Measurements from ENCODE around the gene PRCD. TPM values are rescaled to one million over a fixed set of nuclear protein-coding genes. Genes with fewer than 3 reads are reported as not detected.

The PRCD gene
- total RNA-seq, 4 donors from 2014 or later = 0.26 to 13.4 (median 0.69) TPM; not detected in 1

DNA sequence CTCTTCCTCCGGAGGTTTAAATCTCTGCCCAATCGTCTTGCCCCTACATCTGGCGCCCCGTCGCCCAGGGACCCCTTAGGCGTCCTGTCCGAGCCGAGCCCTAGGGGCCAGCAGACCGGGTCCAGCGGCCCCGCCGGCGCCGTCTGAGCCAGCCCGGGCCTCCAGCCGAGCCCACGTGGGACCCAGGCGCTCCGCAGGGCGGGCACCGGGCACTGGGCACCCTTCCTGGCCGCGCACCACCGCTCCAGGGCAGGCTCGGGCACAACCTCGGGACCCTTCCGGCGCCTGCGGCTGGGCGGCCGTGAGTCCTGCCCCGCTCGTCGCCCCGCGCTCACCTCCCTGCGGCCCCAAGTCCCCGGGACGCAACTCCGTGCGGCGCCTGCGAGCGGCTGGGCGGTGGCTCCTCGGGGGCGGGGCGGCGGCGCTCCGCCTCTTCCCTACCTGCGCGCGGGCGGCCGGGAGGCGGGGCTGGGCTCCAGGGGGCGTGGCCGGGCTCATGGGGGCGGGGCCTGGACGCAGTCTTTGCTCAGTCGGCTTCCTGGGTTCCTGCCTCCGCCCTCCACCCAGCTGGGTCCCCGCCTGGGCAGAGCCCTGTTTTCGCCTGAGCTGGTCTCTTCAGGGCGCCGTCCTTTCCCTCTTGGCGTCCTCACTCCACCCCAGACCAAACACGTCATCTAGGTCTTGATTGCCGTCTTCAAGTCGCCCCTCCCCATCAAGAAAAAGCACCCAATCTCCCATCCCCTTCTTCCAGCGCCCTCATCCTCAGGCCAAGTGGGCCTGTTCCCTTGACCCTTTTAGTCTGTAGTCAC is 38.6 kb upstream of the PRCD start, which contains the start of gene RHBDF2:
TSS of gene RHBDF2 (minus strand) at position 406 of the 809 bp plus-strand sequence. CDS start 19,899 bp downstream, outside the sequence.
- intact Hi-C loops (cut with DNase I; ENCODE audit: low total_unique reads) = no loop called here

GRCh38 chr17:76501827-76502307 is 38.0 kb upstream of the PRCD start:
- H3K27me3 ChIP-seq = no peaks in the 10 kb centered on the region
- intact Hi-C loops (cut with DNase I; ENCODE audit: low total_unique reads) = no loop called here
- peak overlapping the region in 1 of 2 donors; percentile 53 for H3K27ac ChIP-seq
- H3K9me3 ChIP-seq = no peaks in the 10 kb centered on the region
- TF ChIP-seq CTCF (IDR thresholded peaks at IDR 0.05) = no peak
- no peak for TF ChIP-seq POLR2A (IDR thresholded peaks at IDR 0.05)
- H3K36me3 ChIP-seq = no peaks in the 10 kb centered on the region
- peak overlapping the region in 1 of 2 donors; percentile 52 for H3K4me3 ChIP-seq
- peaks cover 0 to 4% of the 10 kb centered on the region in 2 donors for H3K4me1 ChIP-seq
- no peak for DNase-seq

More for the DNA sequence above, 38.6 kb upstream of the PRCD start, which contains the start of gene RHBDF2:
- Histone ChIP-seq H3K27me3 (no peaks in the 10 kb centered on the region), H3K27ac (peak within 1 kb of the TSS; percentile 53 to 66), H3K4me1 (peaks cover 0 to 4% of the 10 kb centered on the region in 2 donors), H3K9me3 (no peaks in the 10 kb centered on the region), H3K36me3 (no peaks in the 10 kb centered on the region), H3K4me3 (peak within 1 kb of the TSS; percentile 10 to 52)
- DNase-seq = peak; percentile 78 to 89
- TF ChIP-seq POLR2A (IDR thresholded peaks at IDR 0.05) (peak; percentile 61 to 71), CTCF (IDR thresholded peaks at IDR 0.05) (no peak)

DNA sequence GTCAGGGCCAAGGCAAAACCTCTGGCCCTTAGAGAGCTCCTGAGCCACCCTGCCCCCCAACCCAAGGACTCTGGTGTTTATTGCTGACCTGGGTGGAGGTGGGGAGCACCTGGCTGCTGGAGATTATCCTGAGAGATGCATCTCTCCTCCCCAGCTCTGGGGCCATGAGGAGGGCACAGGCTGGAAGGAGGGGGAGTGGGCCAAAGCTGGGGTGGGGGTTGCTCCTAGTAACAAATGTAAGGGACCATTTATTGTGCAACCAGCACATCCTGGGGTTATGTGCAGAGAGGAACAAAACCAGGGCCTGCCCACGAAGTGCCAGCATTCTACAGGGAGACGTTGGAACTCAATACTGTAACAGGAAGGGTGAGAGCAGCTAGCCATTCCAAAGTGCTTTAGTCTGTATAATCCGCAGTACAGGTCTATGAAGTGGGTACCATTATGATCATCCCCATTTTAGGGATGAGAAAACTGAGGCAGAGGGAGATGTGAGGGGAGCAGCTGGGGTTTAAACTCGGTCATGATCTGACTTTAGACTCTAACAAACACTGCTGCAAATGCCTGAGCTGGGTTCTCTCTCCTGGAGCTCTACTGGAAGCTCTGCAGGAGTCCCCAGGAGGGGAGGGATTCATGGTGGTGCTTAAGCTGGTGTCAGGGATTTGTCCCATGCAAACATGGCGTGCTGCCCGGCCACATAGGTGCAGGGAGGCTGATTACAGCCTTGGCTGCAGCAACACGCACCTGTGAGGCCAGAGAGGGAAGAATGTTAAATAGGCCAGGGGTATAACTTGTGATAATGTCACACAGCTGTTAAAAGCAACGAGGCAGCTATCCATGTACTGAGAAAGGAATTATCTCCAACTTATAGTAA is 37.3 kb upstream of the PRCD start:
- no peak for DNase-seq
- Histone ChIP-seq H3K4me3 (no peak overlapping the region), H3K27me3 (no peaks in the 10 kb centered on the region), H3K27ac (no peak overlapping the region), H3K4me1 (peaks cover 0 to 4% of the 10 kb centered on the region in 2 donors), H3K36me3 (no peaks in the 10 kb centered on the region), H3K9me3 (no peaks in the 10 kb centered on the region)
- TF ChIP-seq CTCF (IDR thresholded peaks at IDR 0.05) (no peak), POLR2A (IDR thresholded peaks at IDR 0.05) (no peak)
- intact Hi-C loops (cut with DNase I; ENCODE audit: low total_unique reads) = no loop called here

- no peak overlapping the region for H3K27ac ChIP-seq
- no peaks in the 10 kb centered on the region for H3K9me3 ChIP-seq
- H3K27me3 ChIP-seq = no peaks in the 10 kb centered on the region
- no peak for DNase-seq
- no peak overlapping the region for H3K4me3 ChIP-seq
- H3K4me1 ChIP-seq = no peaks in the 10 kb centered on the region
- intact Hi-C loops (cut with DNase I; ENCODE audit: low total_unique reads) = no loop called here
- no peak for TF ChIP-seq CTCF (IDR thresholded peaks at IDR 0.05)
- TF ChIP-seq POLR2A (IDR thresholded peaks at IDR 0.05) = no peak
- no peaks in the 10 kb centered on the region for H3K36me3 ChIP-seq
Observed at GRCh38 chr17:76504117-76504516, 35.7 kb upstream of the PRCD start.
